Mesodermal cell (in vitro differentiated cells): ENCODE data around the gene ZNF655.

Source experiments
- H3K27ac ChIP-seq: 2 replicates; pipeline ENCODE4 v1.7.0; 2013; ENCODE audit warnings: mild to moderate bottlenecking, low read depth, low read length, moderate library complexity; ENCODE audit not compliant: severe bottlenecking
- H3K36me3 ChIP-seq: 2 replicates; pipeline ENCODE4 v1.7.1; 2013; ENCODE audit warnings: mild to moderate bottlenecking, low read length, moderate library complexity; ENCODE audit not compliant: control insufficient read depth, insufficient read depth
- H3K4me1 ChIP-seq: one replicate; pipeline ENCODE4 v1.7.1; 2013; ENCODE audit warnings: mild to moderate bottlenecking, low read length; ENCODE audit not compliant: insufficient read depth, control insufficient read depth, poor library complexity, severe bottlenecking
- H3K4me3 ChIP-seq: 2 replicates; pipeline ENCODE4 v1.7.0; 2013; ENCODE audit warnings: low read length, control low read depth, mild to moderate bottlenecking; ENCODE audit not compliant: insufficient read depth, poor library complexity, severe bottlenecking; ENCODE audit errors: extremely low read depth
- H3K9me3 ChIP-seq: 2 replicates; pipeline ENCODE4 v1.7.1; 2013; ENCODE audit warnings: mild to moderate bottlenecking, low read length, moderate library complexity; ENCODE audit not compliant: control insufficient read depth
- WGBS, 2 experiments: methylation state at CpG; one replicate each; pipeline ENCODE4 v1.1.5; 2013; ENCODE audit warnings: missing lambda C conversion rate in 2 of 2; ENCODE audit not compliant: insufficient coverage in 2 of 2; 5-methylcytosine and 5-hydroxymethylcytosine counted together

ZNF655 gene

DNA sequence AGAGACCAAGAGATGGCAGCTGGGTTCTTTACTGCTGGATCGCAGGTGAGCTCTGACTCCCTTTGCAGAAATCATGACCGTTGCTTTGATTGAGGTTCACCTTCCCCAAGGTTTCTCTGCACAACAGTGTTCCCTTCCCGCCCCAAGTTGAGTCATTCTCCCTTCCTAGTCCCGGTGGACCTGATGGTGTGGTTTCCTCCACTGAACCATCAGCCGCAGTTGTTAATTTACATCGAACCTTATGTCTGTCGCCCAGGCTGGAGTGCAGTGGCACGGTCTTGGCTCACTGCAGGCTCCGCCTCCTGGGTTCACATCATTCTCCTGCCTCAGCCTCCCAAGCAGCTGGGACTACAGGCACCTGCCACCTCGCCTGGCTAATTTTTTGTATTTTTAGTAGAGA lies 64.2 kb downstream of the ZNF655 start:
- Histone ChIP-seq H3K9me3 (no peaks in the 10 kb centered on the region), H3K36me3 (peaks cover 92% of the 10 kb centered on the region), H3K4me3 (no peak overlapping the region), H3K27ac (no peak overlapping the region), H3K4me1 (peaks cover 24% of the 10 kb centered on the region)
- WGBS, 2 experiments, result 95 to 96% methylated on average over 8 to 9 of the region's 10 CpGs

DNA sequence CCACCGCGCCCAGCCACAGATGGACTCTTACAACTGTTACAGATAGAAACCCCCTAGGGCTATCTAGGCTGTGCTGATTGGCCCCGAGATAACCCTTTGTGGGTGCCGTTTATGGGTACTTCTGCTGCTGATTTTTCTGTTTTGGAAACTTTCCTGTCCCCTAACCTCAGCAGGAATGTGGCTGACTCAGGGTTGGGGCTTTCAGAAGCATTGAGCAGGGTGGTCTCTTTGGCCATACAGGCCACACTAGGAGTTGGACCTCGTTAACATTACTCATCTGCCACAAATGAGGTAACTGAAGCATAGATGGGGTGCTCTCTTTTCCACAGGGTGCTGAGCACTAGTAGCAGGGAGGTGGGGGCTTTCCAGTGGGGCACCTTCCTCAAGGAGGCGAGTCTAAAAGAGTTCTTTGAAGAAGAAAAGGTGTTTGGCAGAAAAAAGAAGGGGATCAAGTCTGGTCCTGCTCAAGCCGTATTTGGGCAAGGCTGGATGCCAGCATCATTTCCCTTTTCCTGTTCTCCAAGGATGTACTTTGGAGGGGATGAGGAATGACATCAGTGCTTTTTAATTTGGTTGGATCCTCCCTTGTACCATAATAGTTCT lies 64.8 kb downstream of the ZNF655 start:
- Histone ChIP-seq H3K36me3 (peaks cover 97% of the 10 kb centered on the region), H3K4me1 (peaks cover 22% of the 10 kb centered on the region), H3K27ac (no peak overlapping the region), H3K9me3 (no peaks in the 10 kb centered on the region), H3K4me3 (no peak overlapping the region)
- WGBS, 2 experiments, result 90 to 92% methylated on average over 4 of the region's 7 CpGs

DNA sequence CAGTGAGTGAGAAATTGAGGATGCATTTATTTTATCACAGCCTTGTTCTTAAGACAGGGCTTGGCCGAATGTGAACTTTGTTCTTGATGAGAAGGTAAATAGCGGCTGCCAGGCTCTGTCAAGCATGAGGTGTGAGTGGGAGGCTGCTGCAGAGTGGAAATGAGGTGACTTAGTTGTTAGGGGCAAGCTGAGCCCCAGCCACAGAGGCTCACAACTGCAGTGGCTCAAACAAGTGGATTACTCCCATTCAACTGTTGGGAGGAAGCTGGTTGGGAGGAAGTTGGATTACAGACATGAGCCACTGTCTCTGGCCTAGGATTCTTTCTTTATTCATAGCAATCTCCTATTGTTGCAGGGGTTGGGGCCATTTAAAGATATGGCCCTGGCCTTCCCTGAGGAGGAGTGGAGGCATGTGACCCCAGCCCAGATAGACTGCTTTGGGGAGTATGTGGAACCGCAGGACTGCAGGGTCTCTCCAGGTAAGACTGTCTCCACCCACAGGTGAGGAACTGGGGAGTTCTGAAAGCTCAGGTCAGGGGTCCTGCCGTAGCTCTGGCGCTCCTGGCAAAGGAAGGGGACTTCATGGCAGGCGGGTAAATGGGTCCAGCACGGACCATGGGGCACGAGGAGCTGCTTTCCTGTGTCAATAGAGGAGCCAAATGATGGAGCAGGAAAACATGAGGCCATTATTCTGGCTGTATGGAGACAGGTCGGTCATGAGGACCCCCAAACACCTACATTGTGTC lies 65.4 kb downstream of the ZNF655 start:
- Histone ChIP-seq H3K9me3 (no peaks in the 10 kb centered on the region), H3K4me1 (peaks cover 17% of the 10 kb centered on the region), H3K36me3 (peaks cover 98% of the 10 kb centered on the region), H3K27ac (no peak overlapping the region), H3K4me3 (no peak overlapping the region)
- 96 to 98% methylated on average over 9 of the region's 9 CpGs for WGBS, 2 experiments

DNA sequence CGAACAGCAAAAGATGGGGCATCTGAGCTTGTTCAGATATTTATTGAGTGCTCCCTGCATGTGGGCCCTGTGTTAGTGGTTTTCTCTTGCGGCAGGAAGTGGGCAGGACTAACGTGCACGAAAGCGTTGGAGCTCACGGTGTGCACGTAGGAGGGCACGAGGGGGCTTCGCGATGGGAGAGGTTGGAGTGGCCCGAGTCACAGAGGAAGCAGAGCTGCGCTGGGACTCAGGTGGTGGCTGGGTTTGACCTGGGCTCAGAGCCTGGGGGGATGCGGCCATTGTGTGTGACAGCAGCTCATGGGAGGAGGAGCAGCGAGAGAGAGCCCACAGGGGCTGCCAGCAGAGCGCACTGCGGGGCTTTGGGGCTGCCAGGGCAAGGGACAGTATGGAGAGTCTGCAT lies 66.0 kb downstream of the ZNF655 start:
- H3K27ac ChIP-seq, result no peak overlapping the region
- H3K36me3 ChIP-seq, result peaks cover 95% of the 10 kb centered on the region
- WGBS, 2 experiments, result 90 to 93% methylated on average over 13 to 16 of the region's 16 CpGs
- H3K4me1 ChIP-seq, result peaks cover 12% of the 10 kb centered on the region
- H3K4me3 ChIP-seq, result no peak overlapping the region
- no peaks in the 10 kb centered on the region for H3K9me3 ChIP-seq

DNA sequence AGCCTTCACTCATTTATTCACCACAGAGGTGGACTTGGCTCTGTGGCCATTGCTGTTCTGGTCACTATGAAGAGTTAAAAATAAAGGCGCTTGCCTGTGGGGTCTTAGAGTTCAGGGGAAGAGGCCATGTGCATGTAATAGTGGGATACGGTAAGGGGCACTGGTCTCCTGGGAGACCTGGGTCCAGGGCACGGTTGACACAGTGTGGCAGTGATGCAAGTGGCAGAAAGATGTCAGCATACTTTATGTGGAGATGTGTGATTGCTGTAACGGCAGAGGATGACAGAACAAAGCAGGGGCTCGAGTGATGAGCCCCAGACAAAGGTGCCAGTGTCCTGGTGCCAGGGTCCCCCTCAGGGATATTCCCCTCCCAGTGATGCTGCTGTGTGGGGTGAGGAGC lies 66.9 kb downstream of the ZNF655 start:
- H3K27ac ChIP-seq, result no peak overlapping the region

DNA sequence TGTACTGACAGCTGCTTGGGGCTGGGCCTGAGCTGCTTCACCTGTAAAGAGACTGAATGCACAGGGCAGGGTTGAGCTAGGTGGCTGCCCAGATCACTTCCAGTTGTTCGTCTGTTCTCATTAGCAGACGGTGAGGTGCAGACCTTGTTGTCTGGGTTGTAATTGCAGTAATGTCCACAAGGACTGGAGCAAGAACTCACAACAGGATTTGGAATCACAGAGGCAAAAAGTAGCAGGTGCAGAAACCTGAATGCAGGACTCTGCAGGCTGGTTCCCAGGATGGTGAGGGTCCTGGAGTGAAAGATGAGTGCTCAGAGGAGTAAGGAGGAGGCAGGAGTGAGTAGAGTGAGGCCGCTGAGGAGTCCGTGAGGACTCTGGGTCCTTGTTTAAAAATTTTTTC lies 67.5 kb downstream of the ZNF655 start:
- peaks cover 4% of the 10 kb centered on the region for H3K4me1 ChIP-seq
- no peak overlapping the region for H3K27ac ChIP-seq
- 97 to 100% methylated on average over 3 to 4 of the region's 4 CpGs for WGBS, 2 experiments
- no peak overlapping the region for H3K4me3 ChIP-seq
- peaks cover 95% of the 10 kb centered on the region for H3K36me3 ChIP-seq
- no peaks in the 10 kb centered on the region for H3K9me3 ChIP-seq

More for the DNA sequence above, 66.9 kb downstream of the ZNF655 start:
- Histone ChIP-seq H3K4me3 (no peak overlapping the region), H3K9me3 (no peaks in the 10 kb centered on the region), H3K4me1 (peaks cover 5% of the 10 kb centered on the region), H3K36me3 (peaks cover 95% of the 10 kb centered on the region)
- 94 to 96% methylated on average over 2 to 4 of the region's 5 CpGs for WGBS, 2 experiments
